Measurements from ENCODE around the gene TRIM71.

DNA sequence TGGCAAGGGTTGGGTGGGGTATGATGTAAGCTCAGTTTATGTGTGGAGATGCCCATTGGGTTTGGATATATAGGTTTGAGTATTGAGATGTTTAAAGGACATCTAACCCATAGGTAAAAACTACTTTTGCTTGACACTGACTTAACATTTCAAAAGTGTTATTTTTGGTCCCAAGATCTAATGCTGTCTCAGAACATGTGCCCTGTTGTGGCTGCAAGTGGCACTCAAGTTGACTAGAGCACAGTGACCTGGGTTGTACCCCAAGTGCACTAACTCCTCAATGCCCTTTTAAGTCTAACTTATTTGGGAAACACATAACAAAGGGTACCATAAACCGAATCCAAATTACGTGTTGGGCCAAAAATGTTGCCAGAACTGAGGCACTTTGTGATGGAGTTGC, 77.2 kb downstream of the TRIM71 start:
- TF ChIP-seq, protein P1, sequence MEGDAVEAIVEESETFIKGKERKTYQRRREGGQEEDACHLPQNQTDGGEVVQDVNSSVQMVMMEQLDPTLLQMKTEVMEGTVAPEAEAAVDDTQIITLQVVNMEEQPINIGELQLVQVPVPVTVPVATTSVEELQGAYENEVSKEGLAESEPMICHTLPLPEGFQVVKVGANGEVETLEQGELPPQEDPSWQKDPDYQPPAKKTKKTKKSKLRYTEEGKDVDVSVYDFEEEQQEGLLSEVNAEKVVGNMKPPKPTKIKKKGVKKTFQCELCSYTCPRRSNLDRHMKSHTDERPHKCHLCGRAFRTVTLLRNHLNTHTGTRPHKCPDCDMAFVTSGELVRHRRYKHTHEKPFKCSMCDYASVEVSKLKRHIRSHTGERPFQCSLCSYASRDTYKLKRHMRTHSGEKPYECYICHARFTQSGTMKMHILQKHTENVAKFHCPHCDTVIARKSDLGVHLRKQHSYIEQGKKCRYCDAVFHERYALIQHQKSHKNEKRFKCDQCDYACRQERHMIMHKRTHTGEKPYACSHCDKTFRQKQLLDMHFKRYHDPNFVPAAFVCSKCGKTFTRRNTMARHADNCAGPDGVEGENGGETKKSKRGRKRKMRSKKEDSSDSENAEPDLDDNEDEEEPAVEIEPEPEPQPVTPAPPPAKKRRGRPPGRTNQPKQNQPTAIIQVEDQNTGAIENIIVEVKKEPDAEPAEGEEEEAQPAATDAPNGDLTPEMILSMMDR (IDR thresholded peaks at IDR 0.05), result no peak
- no peak for TF ChIP-seq EP300 (IDR thresholded peaks at IDR 0.05)
